Dermis blood vessel endothelial cell (primary cell): ENCODE measurements around the gene ZNF581. TPM values are rescaled to one million over a fixed set of nuclear protein-coding genes. Genes with fewer than 3 reads are reported as not detected.

Source experiments
- DNase-seq: peaks from one replicate; pipeline ENCODE4 v3.0.0; 2010
- total RNA-seq: library from RNA; depleted of rRNA; stranded (reverse); fragments of >200 nt; gene quantifications from 2 replicates; pipeline ENCODE4 v1.2.3, GENCODE V29; 2014

ZNF581 gene
- total RNA-seq, 1 donor from 2014 or later: 20.8 TPM

DNA sequence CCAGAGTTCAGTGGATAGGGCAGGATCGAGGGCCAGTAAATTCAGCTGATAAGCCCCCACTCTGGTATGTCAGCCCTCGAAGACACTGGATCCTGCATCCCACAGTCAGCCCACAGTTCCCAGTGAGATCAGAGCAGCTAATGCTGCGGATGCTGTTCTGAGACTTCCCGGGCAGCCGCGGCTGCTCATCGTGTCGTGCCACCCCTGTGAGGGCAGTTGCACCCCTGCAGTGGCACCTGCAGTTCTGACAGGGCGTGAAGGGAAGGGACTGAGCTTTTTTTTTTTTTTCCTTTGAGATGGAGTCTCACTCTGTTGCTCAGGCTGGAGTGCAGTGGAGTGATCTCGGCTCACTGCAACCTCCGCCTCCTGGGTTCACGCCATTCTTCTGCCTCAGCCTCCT lies 24.1 kb downstream of the ZNF581 start:
- DNase-seq: no peak

- no peak for DNase-seq
These were observed 24.5 kb downstream of the ZNF581 start for GRCh38 chr19:55667958-55668357.

GRCh38 chr19:55668603-55669348 lies 25.3 kb downstream of the ZNF581 start:
- no peak for DNase-seq

DNA sequence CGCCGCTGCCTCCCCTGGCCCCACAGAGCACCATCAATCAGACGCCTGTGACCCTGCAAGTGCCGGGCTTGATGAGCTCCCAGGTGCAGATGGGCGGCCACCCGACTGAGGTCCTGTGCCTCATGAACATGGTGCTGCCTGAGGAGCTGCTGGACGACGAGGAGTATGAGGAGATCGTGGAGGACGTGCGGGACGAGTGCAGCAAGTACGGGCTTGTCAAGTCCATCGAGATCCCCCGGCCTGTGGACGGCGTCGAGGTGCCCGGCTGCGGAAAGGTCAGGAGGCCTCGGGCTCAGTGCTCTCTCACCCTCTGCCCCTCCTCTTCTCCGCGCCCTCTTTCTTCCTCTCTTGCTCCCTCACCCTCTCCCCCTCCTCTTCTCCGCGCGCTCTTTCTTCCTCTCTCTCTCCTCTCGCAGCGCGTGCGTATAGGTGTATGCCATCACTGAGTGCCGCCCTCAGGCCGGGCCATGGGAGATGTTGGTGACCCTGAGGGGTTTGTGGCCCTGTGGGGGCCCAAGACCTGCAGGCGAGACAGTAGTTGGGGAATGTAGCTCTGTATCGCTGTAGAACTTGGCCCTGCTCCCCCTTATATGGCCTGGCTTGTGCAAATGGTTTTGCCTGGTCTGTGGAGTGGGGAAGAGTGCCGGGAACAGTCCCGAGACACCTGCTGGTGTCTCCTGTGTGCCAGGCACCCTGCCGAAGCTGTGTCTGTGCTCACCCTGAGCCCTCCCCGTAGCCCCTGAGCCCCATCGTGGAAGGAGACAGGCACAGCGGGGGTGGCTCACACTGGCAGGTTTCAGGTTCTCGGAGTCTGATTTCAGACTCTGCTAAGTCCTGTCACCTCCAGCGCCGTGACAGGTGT lies 26.2 kb downstream of the ZNF581 start:
- DNase-seq: no peak

DNA sequence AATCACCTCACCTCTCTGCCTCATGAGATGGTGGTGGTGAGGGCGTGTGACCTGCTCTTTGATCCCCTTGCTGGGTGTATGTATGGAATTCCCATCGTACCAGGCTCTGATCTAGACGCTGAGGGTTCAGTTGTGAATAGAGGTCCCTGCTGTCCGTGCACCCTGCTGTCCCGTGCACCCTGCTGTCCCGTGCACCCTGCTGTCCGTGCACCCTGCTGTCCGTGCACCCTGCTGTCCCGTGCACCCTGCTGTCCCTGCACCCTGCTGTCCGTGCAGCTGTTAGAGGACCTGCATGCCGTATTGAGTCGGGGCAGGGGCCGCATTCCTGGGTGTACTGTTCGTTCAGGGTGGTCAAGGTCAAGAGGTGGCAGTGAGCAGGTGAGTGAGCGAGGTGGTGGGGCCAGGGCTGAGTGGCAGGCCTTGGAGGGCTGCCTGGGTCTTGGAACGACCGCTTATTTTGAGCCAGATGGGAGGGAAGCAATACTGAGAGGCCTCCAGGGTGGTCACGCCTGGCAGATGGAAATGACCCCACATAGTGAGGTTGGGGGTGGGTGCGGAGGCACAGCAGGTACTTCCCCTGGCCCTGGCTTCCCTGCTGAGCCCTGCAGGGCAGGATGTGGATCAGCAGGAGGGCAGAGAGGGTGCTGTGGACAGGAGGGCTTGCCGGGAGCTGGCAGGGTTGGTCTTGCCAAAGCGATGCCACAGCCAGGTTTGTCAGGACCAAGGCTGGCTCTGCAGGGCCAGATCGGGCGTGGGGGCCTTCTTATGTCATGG lies 27.0 kb downstream of the ZNF581 start:
- peak; percentile 35 for DNase-seq

DNA sequence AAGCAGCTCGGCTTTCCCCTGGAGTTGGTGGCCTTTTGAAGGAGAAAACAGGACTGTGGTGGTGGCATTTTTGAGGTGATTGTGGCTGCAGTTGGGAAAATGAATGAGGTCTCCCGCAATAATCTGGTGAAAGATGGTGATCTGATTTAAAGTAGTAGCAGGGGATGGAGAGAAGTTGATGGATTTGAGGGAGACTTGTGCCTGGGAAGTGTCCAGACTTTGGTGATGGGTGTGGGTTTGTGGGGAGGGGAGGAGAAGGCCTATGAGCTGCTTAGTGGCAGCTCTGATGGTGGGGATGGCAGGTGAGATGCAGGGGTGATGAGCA lies 27.6 kb downstream of the ZNF581 start:
- no peak for DNase-seq

DNA sequence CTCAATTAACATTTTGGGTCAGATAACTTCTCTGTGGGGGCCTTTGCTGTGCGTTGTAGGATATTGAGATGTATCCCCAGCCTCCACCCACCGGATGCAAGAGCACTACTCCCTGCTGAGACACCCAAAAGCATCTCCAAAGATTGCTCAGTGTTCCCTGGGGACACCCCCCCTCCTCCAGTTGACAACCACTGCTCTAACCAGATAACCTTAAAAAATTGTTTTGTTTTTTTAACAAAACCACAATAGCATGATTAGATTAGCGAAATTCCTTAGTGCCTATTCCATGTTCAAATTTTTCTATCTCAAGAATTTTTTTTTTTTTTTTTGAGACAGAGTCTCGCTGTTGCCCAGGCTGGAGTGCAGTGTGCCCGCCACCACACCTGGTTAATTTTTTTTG lies 29.0 kb downstream of the ZNF581 start:
- no peak for DNase-seq

GRCh38 chr19:55673465-55673864 lies 30.0 kb downstream of the ZNF581 start:
- DNase-seq: no peak

- no peak for DNase-seq
These were observed 30.4 kb downstream of the ZNF581 start for GRCh38 chr19:55673889-55674288.

DNA sequence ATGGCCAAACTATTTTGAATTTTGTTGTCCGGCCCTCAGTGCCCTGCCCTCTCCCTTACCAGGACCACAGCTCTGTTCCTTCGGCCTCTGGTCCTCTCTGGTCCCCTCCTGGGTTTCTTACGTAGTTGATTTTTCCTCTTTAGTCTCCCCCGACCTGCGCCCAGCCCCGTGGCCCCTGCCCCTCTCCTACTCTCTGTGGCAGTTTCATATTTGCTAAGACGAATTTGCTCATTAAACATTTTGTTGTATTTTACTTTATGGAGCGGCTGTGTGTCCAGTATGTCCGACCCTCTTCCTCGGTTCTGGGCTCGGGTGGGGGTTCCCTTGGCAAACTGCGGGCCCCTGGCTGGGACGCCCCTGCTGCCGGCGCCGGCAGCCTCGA lies 31.0 kb downstream of the ZNF581 start:
- no peak for DNase-seq

GRCh38 chr19:55674841-55675660 lies 31.6 kb downstream of the ZNF581 start, which contains the start of gene EPN1:
TSS of gene EPN1 (plus strand) at chr19:55675226. CDS start at chr19:55678628, 3,402 bp downstream.
- peak; percentile 97 for DNase-seq

DNA sequence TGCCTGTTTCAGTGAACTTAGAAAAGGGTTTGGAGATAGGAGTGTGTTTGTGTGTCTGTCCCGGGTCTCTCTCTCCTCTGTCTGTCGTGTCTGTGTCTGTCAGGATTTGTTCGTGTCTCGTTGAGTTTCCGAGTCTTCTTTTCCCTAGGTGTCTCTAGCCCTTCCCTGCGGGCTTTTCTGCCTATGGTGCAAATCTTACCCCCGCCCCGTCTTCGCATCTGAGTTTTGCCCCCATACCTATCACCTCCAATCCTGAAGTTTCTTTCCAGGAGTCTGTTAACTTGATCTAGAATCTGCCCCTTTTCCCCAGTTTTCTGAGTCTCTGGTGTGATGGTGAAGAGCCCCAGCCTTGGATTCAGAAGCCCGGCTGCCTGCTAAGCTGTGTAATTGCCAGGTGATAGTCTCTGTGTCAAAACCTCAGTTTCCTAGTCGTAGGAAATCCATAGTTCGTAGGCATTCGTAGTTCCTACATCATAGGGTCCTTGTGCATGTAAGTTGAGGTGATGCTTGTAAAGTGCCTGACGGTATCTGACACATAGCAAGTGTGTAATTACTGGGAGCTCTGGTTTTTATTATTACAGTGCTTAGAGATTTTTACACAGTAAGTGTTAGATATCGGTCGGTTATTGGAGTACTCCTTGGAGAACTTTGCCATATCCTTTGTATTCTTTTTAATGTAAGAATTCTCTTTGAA lies 32.4 kb downstream of the ZNF581 start:
- peak; percentile 27 for DNase-seq

GRCh38 chr19:55676383-55676782 lies 32.9 kb downstream of the ZNF581 start:
- peak; percentile 27 for DNase-seq

DNA sequence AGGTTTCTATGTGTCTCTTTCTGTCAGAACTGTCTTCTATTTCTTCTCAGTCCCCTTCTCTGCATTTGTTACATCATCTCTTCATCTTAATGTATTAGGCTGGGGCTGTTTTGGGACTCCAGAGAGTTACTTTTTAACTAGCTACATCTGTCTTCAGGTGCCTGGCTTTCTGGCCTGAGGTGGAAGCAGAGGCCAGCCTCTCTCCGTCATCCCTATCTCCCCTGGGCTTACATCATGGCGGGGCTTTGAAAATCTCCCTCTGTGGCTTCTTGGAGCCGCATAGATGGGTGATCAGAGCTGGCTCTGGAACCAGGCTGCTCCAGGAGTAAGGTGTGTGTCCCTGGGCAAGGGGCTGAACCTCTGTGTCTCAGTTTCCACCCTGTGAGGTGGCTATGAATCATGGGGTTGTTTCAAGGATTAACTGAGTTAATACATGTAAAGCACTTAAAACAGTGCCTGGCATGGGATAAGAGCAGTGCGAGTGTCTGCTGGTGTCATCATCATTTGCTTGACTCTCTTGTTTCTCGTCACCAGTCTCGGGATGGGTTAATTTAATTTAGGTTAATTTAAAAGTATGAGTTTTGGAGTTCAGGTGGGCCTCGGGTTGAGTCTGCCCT lies 33.5 kb downstream of the ZNF581 start:
- DNase-seq: no peak

DNA sequence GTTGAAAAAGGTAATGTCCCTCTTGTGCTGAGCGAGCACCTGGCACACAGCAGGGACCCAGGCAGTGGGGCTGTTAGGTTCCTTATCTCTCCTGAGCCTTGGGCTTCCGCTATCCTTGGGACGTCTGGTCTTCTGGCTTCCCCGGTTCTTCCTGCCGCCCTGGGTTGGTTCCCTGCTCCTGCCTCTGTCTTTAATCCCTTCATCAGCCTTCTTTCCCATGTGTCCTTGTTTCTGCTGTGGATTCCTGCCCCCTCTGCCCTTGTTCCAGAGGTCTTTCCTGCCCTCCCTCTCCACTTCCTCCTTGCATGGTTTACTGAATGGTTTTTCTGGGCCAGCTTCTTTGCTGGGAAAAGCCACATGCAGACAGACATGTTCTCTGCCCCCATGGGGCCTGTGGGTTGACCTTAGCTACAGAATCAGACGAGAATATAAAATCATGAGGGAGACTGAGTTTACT lies 34.2 kb downstream of the ZNF581 start:
- DNase-seq: peak; percentile 55

DNA sequence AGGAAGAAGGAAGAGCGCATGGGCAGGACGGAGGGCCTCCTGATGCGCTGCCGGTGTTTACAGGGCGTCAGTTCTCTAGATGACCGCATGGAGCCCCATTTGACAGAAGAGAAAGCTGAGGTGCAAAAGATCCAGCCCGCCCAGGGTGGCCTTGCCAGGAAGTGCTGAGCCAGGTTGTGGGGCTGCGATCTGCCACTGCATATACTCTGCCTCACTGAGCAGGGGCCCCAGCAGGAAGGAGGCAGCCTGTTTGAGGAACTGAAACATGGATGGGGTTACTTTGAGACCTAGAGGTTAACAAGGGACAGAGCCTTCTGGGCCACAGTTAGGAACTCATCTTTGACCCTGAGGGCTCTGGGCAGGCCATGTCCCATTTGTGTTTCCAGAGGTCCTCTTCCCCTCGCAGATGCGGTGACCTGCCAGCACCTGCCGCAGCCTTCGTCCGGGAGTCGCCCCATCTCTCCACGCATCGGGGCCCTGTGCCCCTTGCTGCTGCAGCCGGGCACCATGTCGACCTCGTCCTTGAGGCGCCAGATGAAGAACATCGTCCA lies 34.7 kb downstream of the ZNF581 start:
- DNase-seq: no peak

- peak; percentile 25 for DNase-seq
These were observed 36.2 kb downstream of the ZNF581 start for GRCh38 chr19:55679343-55680257.

- DNase-seq: no peak
These were observed 37.1 kb downstream of the ZNF581 start for GRCh38 chr19:55680339-55681130.
